Pancreas (tissue), 10 donors: ENCODE data around the gene DTX4. TPM values are rescaled to one million over a fixed set of nuclear protein-coding genes. Genes with fewer than 3 reads are reported as not detected.
"Not testable (repeated sequence)": the region's sequence is repeated elsewhere in the genome, so short reads cannot be mapped to it uniquely, and the experiment has no call there.

Experiments
- ATAC-seq, 4 donors: fragments of 200-7000 bp; cut with Tn5 transposase; one replicate each; pipeline versions ENCODE4 v1.8.0 to v1.9.1; 2020; ENCODE audit warnings: mild to moderate bottlenecking in 4 of 4, moderate library complexity in 4 of 4
- DNase-seq, 6 donors: peaks; one replicate each; pipeline ENCODE4 v3.0.0-alpha.2; 2020
- FAIRE-seq: peaks from 2 replicates; lab custom pipeline; 2012; peaks lifted over from hg19 to GRCh38; lab: Jason Lieb, UNC
- H3K27ac ChIP-seq, 4 donors: fragments of 200-600 bp; sonication (generic); 1 replicate in 3 of 4; 2 replicates in 1 of 4; pipeline versions ENCODE4 v1.5.0 to v1.8.0; 2020
- H3K27me3 ChIP-seq, 4 donors: fragments of 200-600 bp; one replicate each; pipeline ENCODE4 v1.8.0; 2021
- H3K36me3 ChIP-seq, 3 donors: fragments of 200-600 bp; sonication (generic) in 1 of 3; one replicate each; pipeline versions ENCODE4 v1.5.0 to v1.8.0; 2020 to 2021
- H3K4me1 ChIP-seq, 3 donors: fragments of 200-600 bp; one replicate each; pipeline ENCODE4 v1.8.0; 2021
- H3K4me3 ChIP-seq, 4 donors: fragments of 200-600 bp; sonication (generic) in 2 of 4; one replicate each; pipeline versions ENCODE4 v1.5.0 to v1.8.0; 2020 to 2021
- H3K9me3 ChIP-seq, 4 donors: fragments of 200-600 bp; one replicate each; pipeline ENCODE4 v1.8.0; 2021
- WGBS, 2 donors: extraction: QIAGEN DNeasy Blood & Tissue Kit; methylation state at CpG; one replicate each; pipeline ENCODE4 v1.1.7; 2013; 5-methylcytosine and 5-hydroxymethylcytosine counted together
- intact Hi-C, 3 donors: fragments of 100-400 bp; cut with DNase I; formaldehyde crosslinking; loops; one replicate each; pipeline versions ENCODE4 v1.11.1 to v1.14.2; 2022
- polyA plus RNA-seq, 2 donors: library from polyadenylated mRNA; stranded (reverse); fragments of 200-250 nt; gene quantifications; one replicate each; pipeline ENCODE4 v1.2.3, GENCODE V29; 2013
- total RNA-seq, 6 donors: library from RNA; stranded (reverse); fragmentation: NEBNext Ultra II Directional in 4 of 6; extraction: Animal tissue kit (Norgen Biotek cat#: 25700) in 4 of 6; gene quantifications; one replicate each; pipeline versions ENCODE4 v1.2.1 to v1.2.4, GENCODE V29; 2021 to 2023
- TF ChIP-seq, protein P1 (sequence below), 4 donors: fragments of 200-600 bp; sonication (generic) in 3 of 4; IDR thresholded peaks; one replicate each; pipeline versions ENCODE4 v1.5.0 to v1.8.0; 2021; ENCODE audit warnings: antibody characterized with exemption in 4 of 4
- donor health status: healthy with polysubstance abuse.
- donor health status: DM: no; HTN: no; CAD: no; lungs with moderate emphysema.
- donor health status: DM: no; HTN: no; CAD: no.
- donor health status: control.
- donor health status: control.
- donor health status: Bipolar disorder and iron deficiency.
- donor health status: DM: yes; HTN: yes; CAD: no.
- donor health status: DM: no; HTN: no; CAD: no.
- donor health status: DM: no; HTN: no; CAD: no.
- donor health status: DM: yes; HTN: yes; CAD: no.

Gene DTX4
- total RNA-seq (10 to 100 TPM in 2 of 6 donors, 1 to 10 TPM in 4; 5.9 to 16.3 (median 8.3) TPM), polyA plus RNA-seq (10 to 100 TPM in 1 of 2 donors, 1 to 10 TPM in 1; 9.0 to 12.3 TPM)

DNA sequence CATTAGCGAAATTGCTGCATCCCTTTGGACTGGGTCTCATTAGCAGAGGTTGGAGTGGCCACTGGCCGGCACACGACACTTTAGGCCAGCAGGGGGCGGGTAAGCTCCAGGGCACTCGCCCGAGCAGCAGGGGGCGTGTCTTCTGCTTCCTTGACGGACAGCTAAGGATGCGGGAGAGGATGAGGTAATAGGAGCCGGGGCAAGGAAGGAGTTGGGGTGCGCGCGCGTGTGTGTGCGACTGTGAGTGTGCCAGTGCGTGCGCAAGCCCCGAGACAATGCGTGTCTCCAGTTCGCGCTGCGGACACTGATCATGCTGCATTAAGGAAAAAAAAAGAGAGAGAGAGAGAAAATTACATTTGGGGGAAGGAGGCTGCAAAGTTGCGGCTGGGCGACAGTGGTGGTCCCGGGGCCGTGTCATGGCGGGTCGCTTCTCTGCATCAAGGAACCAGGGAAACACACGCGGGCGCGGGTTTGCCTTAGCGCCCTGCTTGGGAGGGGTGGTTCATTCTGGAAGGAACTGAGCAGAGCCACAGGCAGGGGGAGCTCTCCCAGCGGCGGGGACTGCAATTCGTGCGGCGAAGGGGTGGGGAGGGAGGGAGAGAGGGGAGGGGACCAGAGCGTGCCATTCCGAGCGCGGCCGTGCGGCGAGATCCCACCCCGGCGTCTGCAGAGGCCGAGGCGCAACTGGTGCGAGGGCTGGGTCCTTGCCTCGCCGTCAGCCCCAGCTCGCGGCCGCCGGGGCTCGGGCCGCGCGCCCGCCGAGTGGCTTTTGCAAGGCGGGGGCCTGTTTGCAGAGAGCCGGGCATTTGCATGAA is at the start of gene DTX4:
TSS of gene DTX4 (plus strand) at position 625 of the 815 bp plus-strand sequence. CDS start 464 bp downstream, outside the sequence.
- Histone ChIP-seq H3K27me3 (no peaks in the 10 kb centered on the region), H3K4me1 (no peaks in the 10 kb centered on the region), H3K36me3 (no peaks in the 10 kb centered on the region), H3K27ac (peak within 1 kb of the TSS; percentile 53 to 76 (median 63)), H3K4me3 (peak within 1 kb of the TSS; percentile 54 to 77 (median 68)), H3K9me3 (no peaks in the 10 kb centered on the region)
- WGBS, 2 donors: 0 to 1% methylated on average over 60 to 64 of the region's 64 CpGs
- intact Hi-C loops: loop anchor here in 2 of 3 donors (5.0 to 10.0 kb wide), 3 partner anchors 36 to 253 kb away; partner anchors contain the start of gene OR5A2 (in 1 of the 2)
- FAIRE-seq: no peak
- TF ChIP-seq, protein P1, sequence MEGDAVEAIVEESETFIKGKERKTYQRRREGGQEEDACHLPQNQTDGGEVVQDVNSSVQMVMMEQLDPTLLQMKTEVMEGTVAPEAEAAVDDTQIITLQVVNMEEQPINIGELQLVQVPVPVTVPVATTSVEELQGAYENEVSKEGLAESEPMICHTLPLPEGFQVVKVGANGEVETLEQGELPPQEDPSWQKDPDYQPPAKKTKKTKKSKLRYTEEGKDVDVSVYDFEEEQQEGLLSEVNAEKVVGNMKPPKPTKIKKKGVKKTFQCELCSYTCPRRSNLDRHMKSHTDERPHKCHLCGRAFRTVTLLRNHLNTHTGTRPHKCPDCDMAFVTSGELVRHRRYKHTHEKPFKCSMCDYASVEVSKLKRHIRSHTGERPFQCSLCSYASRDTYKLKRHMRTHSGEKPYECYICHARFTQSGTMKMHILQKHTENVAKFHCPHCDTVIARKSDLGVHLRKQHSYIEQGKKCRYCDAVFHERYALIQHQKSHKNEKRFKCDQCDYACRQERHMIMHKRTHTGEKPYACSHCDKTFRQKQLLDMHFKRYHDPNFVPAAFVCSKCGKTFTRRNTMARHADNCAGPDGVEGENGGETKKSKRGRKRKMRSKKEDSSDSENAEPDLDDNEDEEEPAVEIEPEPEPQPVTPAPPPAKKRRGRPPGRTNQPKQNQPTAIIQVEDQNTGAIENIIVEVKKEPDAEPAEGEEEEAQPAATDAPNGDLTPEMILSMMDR (IDR thresholded peaks at IDR 0.05): peak; percentile 69 to 89 (median 86)
- DNase-seq: peak; percentile 91 to 97 (median 96)
- peak; percentile 90 to 94 (median 91) for ATAC-seq

GRCh38 chr11:59135648-59136461 is 36.1 kb upstream of the DTX4 start:
- ATAC-seq: peak; percentile 99 to 100 (median 100)
- H3K4me3 ChIP-seq: no peak overlapping the region

DNA sequence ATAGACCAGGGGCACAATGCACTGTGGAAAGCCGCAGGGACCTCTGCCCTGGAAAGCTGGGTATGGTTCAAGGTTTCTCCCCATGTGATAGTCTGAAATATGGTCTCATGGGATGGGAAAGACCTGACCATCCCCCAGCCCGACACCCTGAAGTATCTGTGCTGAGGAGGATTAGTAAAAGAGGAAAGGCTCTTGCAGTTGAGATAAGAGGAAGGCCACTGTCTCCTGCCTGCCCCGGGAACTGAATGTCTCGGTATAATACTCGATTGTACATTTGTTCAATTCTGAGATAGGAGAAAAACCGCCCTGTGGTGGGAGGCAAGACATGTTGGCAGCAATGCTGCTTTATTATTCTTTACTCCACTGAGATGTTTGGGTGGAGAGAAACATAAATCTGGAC is 35.4 kb upstream of the DTX4 start:
- H3K9me3 ChIP-seq, FAIRE-seq, H3K36me3 ChIP-seq, H3K4me3 ChIP-seq, DNase-seq, ATAC-seq, intact Hi-C loops, H3K27ac ChIP-seq, H3K4me1 ChIP-seq, H3K27me3 ChIP-seq: not testable (repeated sequence)
- 53 to 61% methylated on average over 6 of the region's 6 CpGs for WGBS, 2 donors

More at GRCh38 chr11:59135648-59136461, 36.1 kb upstream of the DTX4 start:
- no peaks in the 10 kb centered on the region for H3K4me1 ChIP-seq
- no peak overlapping the region for H3K27ac ChIP-seq
- DNase-seq (peak; percentile 68 to 93 (median 83)), FAIRE-seq (no peak)
- H3K36me3 ChIP-seq: no peaks in the 10 kb centered on the region
- TF ChIP-seq, protein P1 (IDR thresholded peaks at IDR 0.05): peak; percentile 87 to 96 (median 94)
- no peaks in the 10 kb centered on the region for H3K27me3 ChIP-seq
- 16 to 17% methylated on average over 20 of the region's 20 CpGs for WGBS, 2 donors
- H3K9me3 ChIP-seq: no peaks in the 10 kb centered on the region
- intact Hi-C loops: no loop called here

- no peaks in the 10 kb centered on the region for H3K27me3 ChIP-seq
- no peak overlapping the region for H3K4me3 ChIP-seq
- no peaks in the 10 kb centered on the region for H3K36me3 ChIP-seq
- FAIRE-seq (no peak), DNase-seq (no peak), ATAC-seq (no peak)
- no peak overlapping the region for H3K27ac ChIP-seq
- intact Hi-C loops: no loop called here
- 90 to 92% methylated on average over 17 of the region's 17 CpGs for WGBS, 2 donors
- TF ChIP-seq, protein P1 (IDR thresholded peaks at IDR 0.05): no peak
- no peaks in the 10 kb centered on the region for H3K4me1 ChIP-seq
- H3K9me3 ChIP-seq: no peaks in the 10 kb centered on the region
Measured at GRCh38 chr11:59137190-59137589, 34.7 kb upstream of the DTX4 start.

DNA sequence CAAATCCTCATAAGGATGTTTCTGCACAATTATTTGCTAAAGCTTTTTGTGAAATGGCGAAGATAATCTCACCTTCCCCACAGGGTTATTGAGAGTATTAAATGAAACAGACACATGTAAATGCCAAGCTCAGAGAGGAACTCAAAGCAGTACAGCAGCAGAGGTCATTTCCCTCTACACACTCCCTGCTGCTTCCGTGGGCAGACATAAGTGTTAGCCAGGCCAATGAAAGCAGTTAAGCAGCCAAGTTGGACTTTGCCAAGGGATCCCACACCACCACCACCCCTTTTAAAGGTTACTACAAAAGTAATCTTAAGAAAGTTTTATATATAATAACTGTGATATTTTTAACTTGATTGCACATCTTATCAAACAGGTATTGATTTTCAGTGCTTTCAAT is 33.3 kb upstream of the DTX4 start:
- H3K27me3 ChIP-seq: no peaks in the 10 kb centered on the region
- ATAC-seq (no peak), FAIRE-seq (no peak), DNase-seq (no peak)
- no peak overlapping the region for H3K27ac ChIP-seq
- intact Hi-C loops: no loop called here
- WGBS, 2 donors: 79 to 81% methylated on average over 2 of the region's 2 CpGs
- no peaks in the 10 kb centered on the region for H3K36me3 ChIP-seq
- no peaks in the 10 kb centered on the region for H3K9me3 ChIP-seq
- H3K4me1 ChIP-seq: peaks cover 0 to 3% (median 0%) of the 10 kb centered on the region in 3 donors
- TF ChIP-seq, protein P1 (IDR thresholded peaks at IDR 0.05): no peak
- H3K4me3 ChIP-seq: no peak overlapping the region
